Retinal pigment epithelial cell (primary cell): ENCODE data around the gene COIL.
"Not testable (repeated sequence)": the region's sequence is repeated elsewhere in the genome, so short reads cannot be mapped to it uniquely, and the experiment has no call there.

Experiments
- DNase-seq: peaks from one replicate; pipeline ENCODE4 v3.0.0-alpha.2; 2010; ENCODE audit warnings: low read depth
- H3K4me3 ChIP-seq: 2 replicates; pipeline ENCODE4 v1.5.1; 2011; ENCODE audit warnings: mild to moderate bottlenecking, low read length, control low read depth, moderate library complexity
- TF ChIP-seq, protein P1 (sequence below): conservative IDR thresholded peaks from 2 replicates; pipeline ENCODE4 v1.5.1; 2011; ENCODE audit warnings: low read depth, low read length, control low read depth, inconsistent platforms

Gene COIL

DNA sequence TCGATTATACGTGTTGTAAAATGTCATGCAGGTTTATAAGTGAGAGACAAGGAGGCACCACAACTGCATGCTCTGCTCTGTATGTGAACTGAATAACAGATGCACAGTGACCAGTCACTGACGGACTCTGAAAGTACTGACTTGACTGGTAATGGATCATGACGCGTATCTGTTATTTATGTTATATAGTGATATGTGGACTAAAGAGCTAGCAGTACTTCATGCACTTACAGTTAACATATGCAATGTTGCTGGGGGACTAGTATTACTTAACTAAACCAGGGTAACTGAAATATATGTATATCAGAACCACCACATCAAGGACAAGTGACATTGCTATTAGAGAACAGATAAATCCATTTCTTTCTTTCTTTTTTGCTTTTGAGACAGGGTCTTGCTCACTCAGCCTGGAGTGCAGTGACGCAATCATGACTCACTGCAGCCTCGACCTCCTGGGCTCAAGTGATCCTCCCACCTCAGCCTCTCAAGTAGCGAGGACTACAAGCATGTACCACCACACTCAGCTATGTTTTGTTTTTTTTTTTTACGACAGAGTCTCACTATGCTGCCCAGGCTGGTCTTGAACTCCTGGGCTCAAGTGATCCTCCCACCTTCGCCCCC is 17.2 kb downstream of the COIL start:
- DNase-seq: no peak
- TF ChIP-seq, protein P1, sequence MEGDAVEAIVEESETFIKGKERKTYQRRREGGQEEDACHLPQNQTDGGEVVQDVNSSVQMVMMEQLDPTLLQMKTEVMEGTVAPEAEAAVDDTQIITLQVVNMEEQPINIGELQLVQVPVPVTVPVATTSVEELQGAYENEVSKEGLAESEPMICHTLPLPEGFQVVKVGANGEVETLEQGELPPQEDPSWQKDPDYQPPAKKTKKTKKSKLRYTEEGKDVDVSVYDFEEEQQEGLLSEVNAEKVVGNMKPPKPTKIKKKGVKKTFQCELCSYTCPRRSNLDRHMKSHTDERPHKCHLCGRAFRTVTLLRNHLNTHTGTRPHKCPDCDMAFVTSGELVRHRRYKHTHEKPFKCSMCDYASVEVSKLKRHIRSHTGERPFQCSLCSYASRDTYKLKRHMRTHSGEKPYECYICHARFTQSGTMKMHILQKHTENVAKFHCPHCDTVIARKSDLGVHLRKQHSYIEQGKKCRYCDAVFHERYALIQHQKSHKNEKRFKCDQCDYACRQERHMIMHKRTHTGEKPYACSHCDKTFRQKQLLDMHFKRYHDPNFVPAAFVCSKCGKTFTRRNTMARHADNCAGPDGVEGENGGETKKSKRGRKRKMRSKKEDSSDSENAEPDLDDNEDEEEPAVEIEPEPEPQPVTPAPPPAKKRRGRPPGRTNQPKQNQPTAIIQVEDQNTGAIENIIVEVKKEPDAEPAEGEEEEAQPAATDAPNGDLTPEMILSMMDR: no peak
- no peak overlapping the region for H3K4me3 ChIP-seq

DNA sequence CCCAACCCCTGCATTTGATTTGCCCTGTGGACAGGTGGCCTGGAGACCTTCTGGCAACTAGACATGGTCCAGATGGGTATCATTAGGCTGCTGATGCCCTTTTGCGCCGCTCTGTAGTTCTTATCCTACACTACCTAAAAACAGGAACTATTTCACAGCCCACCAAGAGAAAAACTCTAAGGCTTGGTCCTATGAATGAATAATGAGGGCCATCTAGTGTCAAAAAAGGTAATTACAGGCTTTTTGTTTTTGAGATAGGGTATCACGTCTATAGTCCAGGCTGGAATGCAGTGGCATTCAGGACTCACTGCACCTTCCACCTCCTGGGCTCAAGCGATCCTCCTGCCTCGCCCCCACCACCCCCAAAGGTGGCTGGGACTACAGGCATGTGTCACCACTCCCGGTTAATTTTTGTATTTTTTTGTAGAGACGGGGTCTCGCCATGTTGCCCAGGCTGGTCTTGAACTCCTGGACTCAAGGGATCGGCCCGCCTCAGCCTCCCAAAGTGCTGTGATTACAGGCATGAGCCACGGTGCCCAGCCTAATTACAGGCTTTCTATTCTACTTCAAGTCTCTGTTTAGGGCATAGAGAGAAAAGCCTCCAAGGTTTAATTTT is 20.9 kb downstream of the COIL start:
- no peak for DNase-seq
- TF ChIP-seq, protein P1: peak; percentile 59
- no peak overlapping the region for H3K4me3 ChIP-seq

DNA sequence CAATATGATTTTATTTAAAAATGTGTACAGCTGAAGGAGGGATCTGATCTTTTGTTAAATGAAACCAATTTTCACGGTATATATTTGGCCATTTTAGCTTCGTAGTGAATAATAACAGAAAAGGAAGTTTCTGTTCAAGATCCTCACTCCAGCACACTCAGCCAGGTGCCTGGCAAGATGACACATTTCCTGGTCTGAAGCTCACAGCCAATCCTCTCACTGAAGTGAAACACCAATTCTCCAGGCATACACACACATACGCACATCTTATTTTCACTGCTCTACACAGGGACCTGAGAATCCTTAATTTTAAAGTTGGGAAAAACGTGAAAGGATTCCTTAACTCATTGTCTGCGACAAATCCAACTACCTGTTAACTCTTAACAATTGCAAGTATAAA is 22.6 kb downstream of the COIL start:
- not testable (repeated sequence) for H3K4me3 ChIP-seq, DNase-seq

DNA sequence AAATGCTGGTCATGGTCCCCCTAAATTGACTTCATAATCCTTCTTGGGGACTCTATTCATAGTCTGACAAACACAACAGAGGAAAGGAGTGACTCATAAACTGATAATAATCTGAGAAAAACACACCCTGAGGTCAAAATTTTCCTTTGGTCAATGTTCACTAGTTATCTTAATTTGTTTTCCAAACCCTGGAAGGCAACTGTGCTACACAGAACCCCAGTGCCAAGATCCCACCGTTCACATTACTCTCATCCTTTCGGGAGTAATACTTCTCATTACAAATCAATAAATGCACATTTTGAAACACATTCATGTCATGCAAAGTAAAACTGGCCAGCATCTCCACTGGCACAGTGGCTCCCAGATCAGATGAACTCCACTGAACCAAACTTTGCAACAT is 23.2 kb downstream of the COIL start:
- no peak overlapping the region for H3K4me3 ChIP-seq
- TF ChIP-seq, protein P1: no peak
- DNase-seq: no peak

DNA sequence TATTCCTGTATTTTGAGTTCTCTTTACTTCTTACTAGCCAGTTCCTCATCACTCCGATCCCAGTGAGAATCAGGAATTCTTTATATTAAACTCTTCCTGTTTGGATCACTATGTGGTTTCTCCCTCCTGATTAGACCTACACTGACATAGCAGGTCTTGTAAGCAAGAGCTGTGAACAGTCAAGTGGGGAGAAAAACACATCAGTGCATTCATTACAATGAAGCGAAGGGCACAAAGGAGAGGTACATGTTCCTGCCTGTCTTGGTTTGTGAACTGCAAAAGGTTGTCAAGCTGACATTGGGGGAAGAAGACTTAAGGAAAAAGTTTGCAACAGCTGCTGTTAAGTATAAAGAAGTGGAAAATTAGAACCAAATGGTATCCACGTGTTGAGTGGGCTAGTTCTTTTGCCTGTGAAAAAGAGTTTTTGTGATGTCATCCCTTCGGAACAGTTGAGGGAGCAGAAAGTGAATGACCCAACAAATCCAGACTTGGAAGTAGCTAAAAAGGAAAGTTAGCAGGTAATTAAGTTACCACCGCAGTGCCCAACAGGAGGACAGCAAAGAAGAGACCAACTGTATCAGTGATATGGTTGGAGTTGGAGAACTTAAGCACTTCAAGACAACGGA is 24.0 kb downstream of the COIL start:
- TF ChIP-seq, protein P1: no peak
- no peak overlapping the region for H3K4me3 ChIP-seq
- DNase-seq: no peak

DNA sequence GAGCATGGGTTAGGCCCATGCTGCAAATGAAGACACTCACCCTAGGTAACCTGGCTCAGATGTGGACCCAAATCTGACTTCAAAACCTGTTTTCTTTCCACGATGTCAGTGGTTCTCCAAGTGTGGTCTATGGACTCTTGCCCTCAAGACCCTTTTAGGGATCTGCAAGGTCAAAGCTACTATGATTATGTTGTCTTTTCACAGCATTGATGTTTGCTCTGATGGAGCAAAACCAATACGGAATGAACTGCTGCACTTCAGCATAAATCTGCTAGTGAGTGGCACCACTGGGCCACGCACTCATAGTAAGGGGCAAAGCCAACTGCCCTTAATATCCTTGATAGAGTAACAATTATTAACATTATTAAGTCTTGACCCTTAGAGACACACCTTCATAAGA is 25.4 kb downstream of the COIL start:
- no peak overlapping the region for H3K4me3 ChIP-seq
- no peak for DNase-seq
- TF ChIP-seq, protein P1: no peak

DNA sequence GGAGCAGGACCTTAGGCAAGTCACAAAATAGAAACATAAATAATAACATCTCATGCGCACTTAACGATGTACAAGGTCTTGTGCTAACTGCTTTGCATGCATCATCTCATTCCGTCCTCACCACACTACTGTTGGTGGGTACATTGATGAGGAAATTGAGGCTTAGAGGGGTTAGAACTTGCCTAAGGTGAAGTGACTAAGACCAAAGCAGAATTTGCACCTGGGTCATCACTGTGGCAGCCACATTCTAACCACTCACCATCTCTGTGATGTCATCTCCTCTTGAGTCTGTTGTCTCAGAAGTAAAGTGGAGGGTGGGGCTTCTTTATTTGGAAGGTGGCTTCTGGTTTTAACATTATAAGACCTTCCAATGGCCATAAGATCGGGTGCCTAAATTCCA is 26.6 kb downstream of the COIL start:
- no peak overlapping the region for H3K4me3 ChIP-seq
- DNase-seq: no peak
- TF ChIP-seq, protein P1: no peak
